HG02588 (cell line): Measurements from ENCODE around the gene PIK3R3.

Source experiments
- ATAC-seq: cut with Tn5 transposase; IDR thresholded peaks from one replicate; pipeline ENCODE4 v1.9.1; 2021; ENCODE audit warnings: mild to moderate bottlenecking, moderate library complexity; ENCODE audit not compliant: unreplicated experiment

The PIK3R3 gene

DNA sequence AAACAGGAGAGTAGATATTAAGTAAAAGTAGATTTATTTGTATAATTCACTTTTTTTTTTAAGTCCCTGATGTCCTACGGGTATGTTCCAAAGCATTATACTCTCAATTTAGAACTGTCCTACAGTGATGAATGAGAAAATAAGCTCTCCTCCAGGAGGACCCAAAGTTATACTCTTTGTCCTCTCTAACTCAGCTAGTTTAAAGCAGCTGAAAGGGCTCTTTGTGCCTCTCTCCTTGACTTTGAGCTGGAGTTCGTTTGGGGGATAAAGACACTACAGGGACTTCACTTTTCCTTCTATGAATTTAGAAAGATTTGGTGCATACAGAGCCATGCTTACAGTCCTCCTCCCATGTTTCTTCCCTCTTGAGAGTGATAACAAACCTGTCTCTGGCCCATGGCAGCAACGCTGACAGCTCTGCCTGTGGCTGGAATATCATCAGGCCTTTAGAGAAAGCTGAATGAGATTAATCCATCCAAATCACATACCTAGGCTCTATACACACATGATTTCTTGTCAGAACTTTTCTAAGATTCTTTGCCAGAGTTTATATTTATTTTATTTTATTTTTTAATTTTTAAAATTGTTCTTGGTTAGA is 134.3 kb downstream of the PIK3R3 start:
- no peak for ATAC-seq

DNA sequence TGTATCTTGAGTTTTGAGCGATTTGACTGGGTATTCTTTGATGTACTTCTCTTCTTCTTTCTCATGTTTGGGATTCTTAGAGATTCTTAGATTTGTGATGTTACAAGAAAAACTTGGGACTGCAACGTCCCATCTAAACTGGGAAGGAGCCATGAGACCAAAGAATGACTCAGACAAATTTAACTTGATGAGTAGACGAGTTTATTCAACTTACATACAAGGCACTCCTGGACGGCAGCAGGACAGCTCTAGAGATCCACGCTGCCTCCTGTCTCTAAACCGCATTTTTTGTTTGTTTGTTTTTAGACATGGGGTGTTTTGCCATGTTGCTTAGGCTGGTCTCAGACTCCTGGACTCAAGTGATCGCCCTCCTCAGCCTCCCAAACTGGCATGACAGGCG is 137.1 kb downstream of the PIK3R3 start:
- ATAC-seq: no peak

DNA sequence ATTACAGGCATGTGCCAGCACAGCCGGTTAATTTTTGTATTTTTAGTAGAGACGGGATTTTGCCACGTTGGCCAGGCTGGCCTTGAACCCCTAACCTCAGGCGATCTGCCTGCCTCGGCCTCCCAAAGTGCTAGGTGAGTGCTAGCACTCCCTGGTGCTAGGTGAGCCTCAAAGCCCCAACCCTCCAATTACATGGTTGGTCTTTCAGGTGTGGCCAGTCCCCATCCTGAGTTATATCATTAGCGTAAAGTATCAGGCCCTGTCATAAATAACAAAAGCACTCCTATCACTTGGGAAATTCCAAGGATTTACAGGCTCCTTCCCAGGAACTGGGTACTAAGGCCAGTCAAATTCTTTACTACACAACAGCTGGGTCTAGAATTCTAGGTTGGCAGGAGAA is 138.0 kb downstream of the PIK3R3 start:
- ATAC-seq: no peak
